IPS-18a (cell line): Measurements from ENCODE around the gene TXNIP.
A peak's percentile ranks its signal among the peaks of the same experiment; 100 is the strongest.

Experiments used
- H3K27ac ChIP-seq: one replicate; pipeline ENCODE4 v1.5.1; 2013; ENCODE audit warnings: low read length
- H3K27me3 ChIP-seq: one replicate; pipeline ENCODE4 v1.6.1; 2013; ENCODE audit warnings: mild to moderate bottlenecking, low read length; ENCODE audit not compliant: control insufficient read depth, insufficient read depth
- H3K36me3 ChIP-seq: one replicate; pipeline ENCODE4 v1.6.1; 2013; ENCODE audit warnings: low read depth, low read length; ENCODE audit not compliant: control insufficient read depth
- H3K4me1 ChIP-seq: one replicate; pipeline ENCODE4 v1.6.1; 2013; ENCODE audit warnings: low read depth, low read length; ENCODE audit not compliant: control insufficient read depth
- H3K4me3 ChIP-seq: one replicate; pipeline ENCODE4 v1.5.1; 2013; ENCODE audit warnings: low read length
- H3K9ac ChIP-seq: one replicate; pipeline ENCODE4 v1.6.1; 2013; ENCODE audit warnings: mild to moderate bottlenecking, low read length, moderate library complexity
- H3K9me3 ChIP-seq: one replicate; pipeline ENCODE4 v1.6.1; 2013; ENCODE audit warnings: low read depth, low read length; ENCODE audit not compliant: control insufficient read depth

The TXNIP gene

DNA sequence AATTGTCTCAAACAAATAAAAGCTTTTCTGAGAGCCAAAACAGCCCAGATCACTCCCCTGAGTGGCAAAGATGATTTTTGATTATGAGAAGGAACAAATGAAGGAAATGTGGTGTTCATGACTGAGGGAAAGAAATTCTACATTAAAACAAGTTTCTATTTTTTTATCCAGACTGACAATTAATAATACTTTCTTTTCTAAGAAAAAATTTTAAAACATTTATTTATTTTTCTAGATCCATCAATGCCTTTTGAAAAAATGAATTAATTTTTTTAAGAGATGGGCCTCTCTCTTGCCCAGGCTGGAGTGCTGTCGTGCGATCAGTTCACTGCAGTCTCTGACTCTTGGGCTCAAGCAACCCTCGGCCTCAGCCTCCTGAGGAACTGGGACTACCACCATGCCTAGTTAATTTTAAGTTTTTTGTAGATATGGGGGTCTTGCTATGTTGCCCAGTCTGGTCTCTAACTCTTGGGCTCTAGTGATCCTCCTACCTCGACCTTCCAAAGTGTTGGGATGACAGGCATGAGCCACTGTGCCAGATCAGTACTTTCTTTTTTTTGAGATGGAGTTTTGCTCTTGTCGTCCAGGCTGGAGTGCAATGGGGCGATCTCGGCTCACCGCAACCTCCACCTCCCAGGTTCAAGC lies 11.2 kb upstream of the TXNIP start:
- H3K9ac ChIP-seq = no peak overlapping the region
- no peaks in the 10 kb centered on the region for H3K27me3 ChIP-seq
- H3K27ac ChIP-seq = no peak overlapping the region

DNA sequence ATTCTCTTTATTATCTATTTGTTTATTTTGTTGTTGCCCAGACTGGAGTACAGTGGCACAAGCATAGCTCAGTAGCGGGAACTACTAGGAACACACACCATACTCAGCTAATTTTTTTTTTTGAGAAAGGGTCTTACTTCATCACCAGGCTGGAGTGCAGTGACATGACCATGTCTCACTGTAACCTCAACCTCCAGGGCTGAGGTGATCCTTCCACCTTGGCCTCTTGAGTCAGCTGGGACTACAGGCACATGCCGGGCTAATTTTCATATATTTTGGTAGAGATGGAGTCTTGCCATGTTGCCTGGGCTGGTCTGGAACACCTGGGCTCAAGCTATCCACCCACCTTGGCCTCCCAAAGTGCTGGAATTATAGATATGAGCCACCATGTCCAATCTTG lies 5.3 kb upstream of the TXNIP start:
- Histone ChIP-seq H3K9me3 (no peaks in the 10 kb centered on the region), H3K9ac (no peak overlapping the region), H3K4me3 (no peak overlapping the region), H3K4me1 (peaks cover 15% of the 10 kb centered on the region), H3K27ac (no peak overlapping the region), H3K27me3 (no peaks in the 10 kb centered on the region), H3K36me3 (no peaks in the 10 kb centered on the region)

More for the DNA sequence above, 11.2 kb upstream of the TXNIP start:
- no peak overlapping the region for H3K4me3 ChIP-seq
- no peaks in the 10 kb centered on the region for H3K36me3 ChIP-seq
- H3K4me1 ChIP-seq = no peaks in the 10 kb centered on the region
- H3K9me3 ChIP-seq = no peaks in the 10 kb centered on the region

DNA sequence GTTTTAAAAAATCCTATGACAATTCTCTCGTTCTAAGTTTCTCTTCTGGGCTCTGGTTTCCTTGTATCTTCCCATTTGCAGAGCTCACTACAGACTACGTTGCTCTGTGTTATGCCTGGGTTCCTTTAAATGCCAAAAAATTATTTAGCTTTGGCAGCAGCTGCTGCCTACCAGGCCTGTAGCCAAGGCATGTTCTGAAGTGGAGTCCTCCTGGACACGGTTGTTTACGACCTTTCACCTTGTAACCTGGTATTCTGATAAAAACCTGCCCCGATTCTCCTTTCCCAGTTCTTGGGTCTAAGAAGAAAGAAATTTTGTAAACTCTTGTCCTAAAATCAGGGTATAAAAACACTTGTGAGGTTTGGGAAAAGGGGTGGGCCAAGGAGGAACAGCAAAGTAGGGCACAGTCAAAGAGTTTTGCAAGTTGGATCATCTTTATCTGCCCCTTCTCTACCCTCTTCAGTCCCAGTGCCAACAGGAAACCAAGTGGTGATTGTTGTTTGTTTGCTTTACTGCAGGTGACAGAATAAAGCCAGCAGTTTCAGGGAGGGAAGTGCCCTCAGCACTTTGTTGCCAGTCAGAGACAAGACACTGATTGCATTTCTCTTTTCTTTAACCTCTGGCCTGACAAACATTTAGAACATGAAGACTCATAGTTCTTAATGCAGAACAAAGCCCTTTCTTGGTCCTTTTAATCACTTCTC lies 3.1 kb upstream of the TXNIP start:
- Histone ChIP-seq H3K27me3 (no peaks in the 10 kb centered on the region), H3K36me3 (peaks cover 5% of the 10 kb centered on the region), H3K9me3 (no peaks in the 10 kb centered on the region), H3K9ac (no peak overlapping the region), H3K4me1 (peaks cover 23% of the 10 kb centered on the region), H3K27ac (no peak overlapping the region), H3K4me3 (no peak overlapping the region)

DNA sequence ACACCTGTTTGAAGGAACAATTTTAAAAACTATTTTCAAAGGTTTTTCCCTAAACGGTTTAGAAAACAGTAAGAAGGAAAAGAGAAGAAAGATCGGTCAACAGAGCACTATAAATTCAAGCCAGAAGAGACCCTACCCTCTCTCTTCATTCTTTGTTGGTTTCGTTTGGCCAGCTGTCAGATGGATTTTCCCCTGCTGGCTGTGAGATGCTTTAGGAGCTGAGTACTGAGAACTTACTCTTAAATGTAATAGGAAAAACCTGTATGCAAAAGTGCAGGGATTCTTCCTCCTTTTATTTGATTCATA lies 1.3 kb upstream of the TXNIP start:
- no peak overlapping the region for H3K27ac ChIP-seq
- H3K4me1 ChIP-seq = peaks cover 24% of the 10 kb centered on the region
- H3K9me3 ChIP-seq = no peaks in the 10 kb centered on the region
- no peak overlapping the region for H3K9ac ChIP-seq
- no peaks in the 10 kb centered on the region for H3K27me3 ChIP-seq
- H3K4me3 ChIP-seq = peak overlapping the region; percentile 98
- peaks cover 23% of the 10 kb centered on the region for H3K36me3 ChIP-seq

DNA sequence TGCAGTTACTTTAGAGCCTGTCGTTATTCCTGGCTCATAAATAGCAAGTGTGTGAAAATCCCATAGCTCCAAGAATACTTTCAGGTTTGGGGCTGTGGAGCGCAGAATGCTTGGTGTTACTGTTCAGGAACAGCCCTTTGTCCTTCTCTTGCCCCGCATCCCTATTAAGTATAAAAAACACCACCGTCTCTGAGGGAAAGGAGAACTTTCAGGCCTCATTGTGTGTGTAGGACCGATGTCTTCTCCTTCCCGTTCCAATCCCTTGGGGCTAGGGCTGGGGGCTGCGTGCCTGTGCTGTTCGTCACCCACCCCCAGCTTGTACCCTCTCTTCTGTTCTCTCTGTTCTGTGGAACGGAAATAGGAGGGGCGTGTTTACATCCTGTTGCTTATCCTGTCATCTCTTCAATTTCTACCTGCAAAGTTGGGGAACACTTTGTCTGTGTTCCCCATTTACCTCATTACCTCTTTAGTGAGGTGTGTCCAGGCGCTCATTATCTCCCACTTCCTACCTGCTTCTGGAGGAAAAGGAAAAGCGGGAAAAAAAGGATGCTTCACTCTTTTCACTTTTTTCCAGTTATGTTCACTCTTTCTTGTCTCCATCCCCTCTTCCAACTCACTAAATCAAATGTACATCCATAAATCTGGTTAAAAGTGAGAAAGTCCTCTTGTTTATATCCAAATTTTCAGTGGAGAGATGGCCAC lies 788 bp upstream of the TXNIP start:
- peak overlapping the region; percentile 94 for H3K9ac ChIP-seq
- peak overlapping the region; percentile 21 for H3K27ac ChIP-seq
- H3K27me3 ChIP-seq = no peaks in the 10 kb centered on the region
- H3K4me3 ChIP-seq = peak overlapping the region; percentile 98
- no peaks in the 10 kb centered on the region for H3K9me3 ChIP-seq
- peaks cover 24% of the 10 kb centered on the region for H3K4me1 ChIP-seq
- peaks cover 27% of the 10 kb centered on the region for H3K36me3 ChIP-seq

DNA sequence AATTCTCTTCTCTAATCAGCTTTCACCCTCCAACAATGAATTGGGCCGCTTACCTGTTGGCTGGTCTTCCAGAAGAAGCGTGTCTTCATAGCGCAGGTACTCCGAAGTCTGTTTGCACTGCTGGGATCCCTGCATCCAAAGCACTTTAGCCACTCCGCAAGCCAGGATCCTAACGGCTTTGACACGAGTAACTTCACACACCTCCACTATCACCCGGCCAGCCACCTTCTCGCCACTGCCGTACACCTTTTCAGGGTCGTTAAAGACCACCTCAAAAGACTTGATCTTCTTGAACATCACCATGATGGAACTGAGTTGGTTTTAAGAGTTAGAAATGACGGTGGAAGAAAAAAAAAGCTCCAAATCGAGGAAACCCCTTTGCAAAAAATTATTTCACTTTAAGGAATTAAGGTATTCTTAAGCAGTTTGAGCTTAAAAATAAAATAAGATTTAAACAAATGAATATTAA lies 381 bp downstream of the TXNIP start:
- H3K4me3 ChIP-seq = peak overlapping the region; percentile 98
- no peaks in the 10 kb centered on the region for H3K9me3 ChIP-seq
- H3K9ac ChIP-seq = peak overlapping the region; percentile 94
- H3K36me3 ChIP-seq = peaks cover 27% of the 10 kb centered on the region
- H3K27me3 ChIP-seq = no peaks in the 10 kb centered on the region
- peak overlapping the region; percentile 65 for H3K27ac ChIP-seq
- H3K4me1 ChIP-seq = peaks cover 24% of the 10 kb centered on the region

DNA sequence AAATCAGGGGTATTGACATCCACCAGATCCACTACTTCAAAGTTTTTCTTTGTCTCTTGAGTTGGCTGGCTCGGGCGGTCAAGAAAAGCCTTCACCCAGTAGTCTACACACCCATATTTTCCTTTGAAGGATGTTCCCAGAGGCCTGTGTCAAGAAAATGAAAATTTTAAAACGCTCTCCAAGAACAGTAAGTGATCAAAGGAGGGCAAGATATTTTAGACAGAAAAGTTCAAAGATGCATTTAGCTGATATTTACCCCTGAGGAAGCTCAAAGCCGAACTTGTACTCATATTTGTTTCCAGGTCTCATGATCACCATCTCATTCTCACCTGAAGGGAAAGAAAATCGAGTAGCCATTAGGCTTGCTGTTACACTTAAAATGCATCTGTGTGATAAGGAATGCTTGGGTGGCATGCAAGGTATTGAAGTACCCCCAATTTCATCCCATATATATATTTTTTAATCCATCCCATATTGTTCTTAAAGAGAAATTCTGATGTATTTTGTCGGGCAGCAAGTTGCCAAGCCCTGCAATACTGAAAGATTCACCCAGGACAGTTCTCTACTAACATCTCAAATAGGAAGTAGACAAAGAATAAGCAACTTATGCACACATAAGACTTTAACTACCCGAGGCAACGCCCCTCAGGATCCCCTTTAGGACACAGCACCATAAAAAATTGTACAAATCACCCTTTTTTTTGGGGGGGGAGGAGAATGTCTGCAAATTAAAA lies 1.1 kb downstream of the TXNIP start:
- Histone ChIP-seq H3K9ac (peak overlapping the region; percentile 94), H3K27me3 (no peaks in the 10 kb centered on the region), H3K36me3 (peaks cover 27% of the 10 kb centered on the region), H3K4me1 (peaks cover 24% of the 10 kb centered on the region), H3K4me3 (peak overlapping the region; percentile 98), H3K27ac (no peak overlapping the region), H3K9me3 (no peaks in the 10 kb centered on the region)

DNA sequence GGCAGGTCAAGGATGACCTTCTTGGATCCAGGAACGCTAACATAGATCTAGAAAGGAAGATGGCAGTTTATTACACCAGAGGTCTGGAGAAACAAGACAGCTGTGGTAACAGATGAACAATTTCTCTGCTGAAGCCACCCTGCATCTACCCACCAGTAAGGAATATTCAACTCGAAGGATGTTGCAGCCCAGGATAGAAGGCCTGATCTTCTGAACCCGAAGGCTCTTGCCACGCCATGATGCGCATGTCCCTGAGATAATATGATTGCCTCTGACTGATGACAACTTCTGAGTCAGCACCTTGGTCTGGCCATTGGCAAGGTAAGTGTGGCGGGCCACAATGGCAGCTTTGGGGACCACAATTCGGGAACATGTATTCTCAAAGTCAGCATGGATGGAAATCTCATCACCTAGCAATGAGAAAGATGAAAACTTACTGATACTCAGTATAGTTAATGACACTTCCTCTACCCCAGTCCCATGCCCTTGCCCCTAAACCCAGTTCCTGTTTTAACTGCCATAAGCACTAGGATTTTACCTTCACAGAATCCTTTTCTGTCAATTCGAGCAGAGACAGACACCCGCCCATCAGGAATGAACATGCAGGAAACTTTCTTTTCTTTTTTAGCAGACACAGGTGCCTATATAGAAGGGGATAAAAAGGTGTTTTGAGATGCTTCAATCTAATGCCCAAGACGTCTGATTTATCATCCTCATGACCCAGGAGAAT lies 1.8 kb downstream of the TXNIP start:
- no peaks in the 10 kb centered on the region for H3K27me3 ChIP-seq
- no peaks in the 10 kb centered on the region for H3K9me3 ChIP-seq
- peak overlapping the region; percentile 94 for H3K9ac ChIP-seq
- peaks cover 27% of the 10 kb centered on the region for H3K36me3 ChIP-seq
- H3K4me3 ChIP-seq = peak overlapping the region; percentile 98
- H3K4me1 ChIP-seq = peaks cover 24% of the 10 kb centered on the region
- no peak overlapping the region for H3K27ac ChIP-seq

DNA sequence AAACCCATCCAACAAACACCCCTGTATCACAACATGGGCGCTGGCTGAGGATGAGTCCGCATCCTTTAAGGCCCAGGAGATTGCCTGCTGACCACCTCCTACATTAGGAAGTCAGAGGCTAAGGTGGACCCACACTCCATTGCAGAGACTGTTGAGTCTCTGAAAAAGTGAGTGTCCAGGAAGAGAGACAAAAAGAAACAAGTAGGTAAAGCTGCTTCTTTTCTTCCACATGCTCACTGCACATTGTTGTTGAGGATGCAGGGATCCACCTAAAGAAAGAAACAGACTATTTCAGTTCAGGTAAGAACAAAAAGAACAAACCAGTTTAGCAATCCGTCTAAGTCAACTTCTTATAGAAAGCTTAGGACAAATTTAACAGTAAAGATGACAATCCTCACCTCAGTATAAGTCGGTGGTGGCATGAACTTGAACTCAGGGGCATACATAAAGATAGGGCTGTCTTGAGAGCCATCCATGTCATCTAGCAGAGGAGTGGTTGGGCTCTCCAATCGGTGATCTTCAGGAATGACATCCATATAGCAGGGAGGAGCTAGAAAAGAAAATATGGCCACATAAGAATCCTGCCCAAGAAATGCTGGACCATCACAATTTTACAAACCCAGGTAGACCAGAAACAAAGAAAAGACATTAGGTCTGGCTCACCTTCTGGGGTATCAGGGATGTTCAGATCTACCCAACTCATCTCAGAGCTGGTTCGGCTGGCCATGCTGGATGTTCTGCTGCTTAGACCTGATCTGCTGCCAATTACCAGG lies 2.6 kb downstream of the TXNIP start:
- no peaks in the 10 kb centered on the region for H3K27me3 ChIP-seq
- H3K9me3 ChIP-seq = no peaks in the 10 kb centered on the region
- peak overlapping the region; percentile 98 for H3K4me3 ChIP-seq
- H3K9ac ChIP-seq = no peak overlapping the region
- no peak overlapping the region for H3K27ac ChIP-seq
- peaks cover 24% of the 10 kb centered on the region for H3K4me1 ChIP-seq
- H3K36me3 ChIP-seq = peaks cover 27% of the 10 kb centered on the region

DNA sequence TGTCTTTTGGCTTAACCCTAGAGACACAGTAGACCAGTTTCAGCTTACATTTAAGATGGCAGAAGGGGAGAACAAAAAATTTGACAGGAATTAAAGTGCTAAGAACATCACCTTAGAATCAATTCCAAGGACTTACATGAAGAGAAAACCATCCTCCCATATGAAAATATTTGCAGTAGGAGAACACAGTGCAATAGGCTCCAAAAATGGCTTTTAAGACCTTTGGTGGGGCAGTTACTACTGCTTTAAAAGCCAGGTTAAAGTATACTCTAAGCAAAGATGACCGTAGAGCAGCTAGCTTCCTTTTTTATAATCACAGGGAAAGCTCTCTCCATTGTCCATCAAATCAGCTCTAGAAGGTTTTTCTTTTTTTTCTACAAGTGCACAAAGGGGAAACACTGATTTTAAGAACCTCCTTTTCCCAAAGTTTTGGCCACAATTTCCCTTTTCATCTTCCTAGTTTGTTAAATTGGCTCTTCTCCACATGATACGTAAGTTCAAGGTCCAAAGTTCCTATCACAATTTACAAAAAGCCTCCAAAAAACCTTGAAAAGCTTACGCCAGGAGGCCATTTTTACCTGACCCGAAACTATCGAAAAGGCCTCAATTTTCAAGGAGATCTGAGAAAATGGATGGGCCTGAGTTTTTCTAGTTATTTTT lies 3.3 kb downstream of the TXNIP start:
- peaks cover 22% of the 10 kb centered on the region for H3K4me1 ChIP-seq

More for the DNA sequence above, 3.3 kb downstream of the TXNIP start:
- Histone ChIP-seq H3K27me3 (no peaks in the 10 kb centered on the region), H3K9ac (no peak overlapping the region), H3K4me3 (no peak overlapping the region), H3K9me3 (no peaks in the 10 kb centered on the region), H3K27ac (no peak overlapping the region), H3K36me3 (peaks cover 27% of the 10 kb centered on the region)
